GM12891 (cell line): ENCODE results near the gene CRB2.

ENCODE experiments used
- POLR2A ChIP-seq: IDR thresholded peaks from 2 replicates; pipeline ENCODE4 v1.6.1; 2011; ENCODE audit warnings: low read depth, low read length, control low read depth
- POLR2AphosphoS5 ChIP-seq: IDR thresholded peaks from 2 replicates; pipeline ENCODE4 v1.6.1; 2011; ENCODE audit warnings: low read depth, low read length, control low read depth
- POU2F2 ChIP-seq: IDR thresholded peaks from 2 replicates; pipeline ENCODE4 v1.6.1; 2011; ENCODE audit warnings: low read depth, mild to moderate bottlenecking, control low read depth, low read length, moderate library complexity
- TAF1 ChIP-seq: IDR thresholded peaks from 2 replicates; pipeline ENCODE4 v1.6.1; 2011; ENCODE audit warnings: low read depth, low read length, control low read depth

GRCh38 chr9:123336449-123336848 is 19.5 kb upstream of the CRB2 start:
- no peak for TF ChIP-seq POLR2AphosphoS5
- no peak for TF ChIP-seq POLR2A
- no peak for TF ChIP-seq TAF1
- TF ChIP-seq POU2F2 = no peak
